ENCODE measurements around the gene RNF13.

RNF13 gene

GRCh38 chr3:149947231-149947630, 134.2 kb downstream of the RNF13 start:
- DNase-seq, result no peak
- Mint-ChIP-seq H3K4me1 (no peaks in the 10 kb centered on the region), H3K36me3 (peaks cover 25% of the 10 kb centered on the region), H3K27me3 (no peaks in the 10 kb centered on the region), H3K9me3 (peaks cover 6% of the 10 kb centered on the region), H3K4me3 (no peak overlapping the region), H3K27ac (no peak overlapping the region)
- CTCF ChIA-PET, result no interaction called here

GRCh38 chr3:149949181-149949580, 136.2 kb downstream of the RNF13 start:
- H3K27me3 Mint-ChIP-seq, result no peaks in the 10 kb centered on the region
- H3K9me3 Mint-ChIP-seq, result no peaks in the 10 kb centered on the region
- no peak for DNase-seq
- H3K4me1 Mint-ChIP-seq, result peaks cover 1% of the 10 kb centered on the region
- H3K4me3 Mint-ChIP-seq, result no peak overlapping the region
- H3K27ac Mint-ChIP-seq, result no peak overlapping the region
- H3K36me3 Mint-ChIP-seq, result peaks cover 22% of the 10 kb centered on the region
- CTCF ChIA-PET, result interaction anchor here (1.5 to 2.6 kb wide), 2 partner anchors 13 to 235 kb away, joined by 3 to 7 read pairs; no protein-coding TSS in a partner anchor

- Mint-ChIP-seq H3K27ac (no peak overlapping the region), H3K36me3 (peaks cover 6% of the 10 kb centered on the region), H3K4me1 (peaks cover 9% of the 10 kb centered on the region), H3K27me3 (no peaks in the 10 kb centered on the region), H3K9me3 (no peaks in the 10 kb centered on the region), H3K4me3 (no peak overlapping the region)
- CTCF ChIA-PET, result interaction anchor here (1.0 to 1.2 kb wide), 2 partner anchors 11 to 22 kb away, joined by 3 to 4 read pairs; no protein-coding TSS in a partner anchor
- DNase-seq, result no peak
These were observed 141.8 kb downstream of the RNF13 start for GRCh38 chr3:149954812-149955211.

GRCh38 chr3:149955449-149955848, 142.4 kb downstream of the RNF13 start:
- Mint-ChIP-seq H3K27me3 (no peaks in the 10 kb centered on the region), H3K9me3 (no peaks in the 10 kb centered on the region), H3K36me3 (peaks cover 2% of the 10 kb centered on the region), H3K4me3 (no peak overlapping the region), H3K4me1 (peaks cover 9% of the 10 kb centered on the region), H3K27ac (no peak overlapping the region)
- CTCF ChIA-PET, result interaction anchor here (1.0 to 1.2 kb wide), 2 partner anchors 10 to 22 kb away, joined by 3 to 4 read pairs; no protein-coding TSS in a partner anchor
- no peak for DNase-seq

GRCh38 chr3:149957361-149958125, 144.5 kb downstream of the RNF13 start:
- Mint-ChIP-seq H3K36me3 (no peaks in the 10 kb centered on the region), H3K9me3 (no peaks in the 10 kb centered on the region), H3K27ac (no peak overlapping the region), H3K27me3 (no peaks in the 10 kb centered on the region), H3K4me1 (peaks cover 9% of the 10 kb centered on the region), H3K4me3 (no peak overlapping the region)
- CTCF ChIA-PET, result interaction anchor here (0.8 to 1.3 kb wide), 3 partner anchors 10 to 263 kb away, joined by 3 to 4 read pairs (median 3); no protein-coding TSS in a partner anchor
- DNase-seq, result no peak

- no peaks in the 10 kb centered on the region for H3K9me3 Mint-ChIP-seq
- peaks cover 9% of the 10 kb centered on the region for H3K4me1 Mint-ChIP-seq
- CTCF ChIA-PET, result interaction anchor here (0.8 to 1.3 kb wide), 3 partner anchors 9 to 262 kb away, joined by 3 to 4 read pairs (median 3); no protein-coding TSS in a partner anchor
- DNase-seq, result no peak
- H3K36me3 Mint-ChIP-seq, result no peaks in the 10 kb centered on the region
- no peaks in the 10 kb centered on the region for H3K27me3 Mint-ChIP-seq
- no peak overlapping the region for H3K27ac Mint-ChIP-seq
- no peak overlapping the region for H3K4me3 Mint-ChIP-seq
These were observed 145.3 kb downstream of the RNF13 start for GRCh38 chr3:149958171-149958796.

GRCh38 chr3:149959443-149959842, 146.4 kb downstream of the RNF13 start:
- Mint-ChIP-seq H3K4me1 (peaks cover 5% of the 10 kb centered on the region), H3K27ac (no peak overlapping the region), H3K4me3 (no peak overlapping the region), H3K27me3 (no peaks in the 10 kb centered on the region), H3K36me3 (no peaks in the 10 kb centered on the region), H3K9me3 (no peaks in the 10 kb centered on the region)
- no peak for DNase-seq
- CTCF ChIA-PET, result no interaction called here

GRCh38 chr3:149963485-149963884, 150.5 kb downstream of the RNF13 start:
- no peaks in the 10 kb centered on the region for H3K9me3 Mint-ChIP-seq
- no peak overlapping the region for H3K27ac Mint-ChIP-seq
- H3K27me3 Mint-ChIP-seq, result no peaks in the 10 kb centered on the region
- DNase-seq, result no peak
- CTCF ChIA-PET, result no interaction called here
- no peaks in the 10 kb centered on the region for H3K36me3 Mint-ChIP-seq
- no peaks in the 10 kb centered on the region for H3K4me1 Mint-ChIP-seq
- H3K4me3 Mint-ChIP-seq, result no peak overlapping the region

- Mint-ChIP-seq H3K36me3 (no peaks in the 10 kb centered on the region), H3K4me1 (no peaks in the 10 kb centered on the region), H3K27ac (no peak overlapping the region), H3K4me3 (no peak overlapping the region), H3K27me3 (peaks cover 5% of the 10 kb centered on the region), H3K9me3 (no peaks in the 10 kb centered on the region)
- CTCF ChIA-PET, result no interaction called here
- no peak for DNase-seq
These were observed 151.3 kb downstream of the RNF13 start for GRCh38 chr3:149964291-149964690.

GRCh38 chr3:149965278-149965677, 152.3 kb downstream of the RNF13 start:
- no peak overlapping the region for H3K4me3 Mint-ChIP-seq
- no peak for DNase-seq
- H3K27ac Mint-ChIP-seq, result no peak overlapping the region
- no peaks in the 10 kb centered on the region for H3K36me3 Mint-ChIP-seq
- H3K4me1 Mint-ChIP-seq, result peaks cover 5% of the 10 kb centered on the region
- H3K27me3 Mint-ChIP-seq, result peaks cover 11% of the 10 kb centered on the region
- CTCF ChIA-PET, result interaction anchor here (0.8 to 1.0 kb wide), 2 partner anchors 10 to 219 kb away, joined by 4 read pairs; no protein-coding TSS in a partner anchor
- H3K9me3 Mint-ChIP-seq, result no peaks in the 10 kb centered on the region

- CTCF ChIA-PET, result interaction anchor here (0.7 to 2.0 kb wide), 10 partner anchors 10 to 1193 kb away, joined by 3 to 18 read pairs (median 4); no protein-coding TSS in a partner anchor
- H3K4me1 Mint-ChIP-seq, result peaks cover 14% of the 10 kb centered on the region
- H3K27ac Mint-ChIP-seq, result no peak overlapping the region
- H3K27me3 Mint-ChIP-seq, result peaks cover 27% of the 10 kb centered on the region
- no peak overlapping the region for H3K4me3 Mint-ChIP-seq
- DNase-seq, result no peak
- H3K9me3 Mint-ChIP-seq, result no peaks in the 10 kb centered on the region
- H3K36me3 Mint-ChIP-seq, result no peaks in the 10 kb centered on the region
These were observed 154.2 kb downstream of the RNF13 start for GRCh38 chr3:149967086-149967685.

GRCh38 chr3:149968216-149968615, 155.2 kb downstream of the RNF13 start:
- CTCF ChIA-PET, result interaction anchor here (1.2 to 1.5 kb wide), 4 partner anchors 10 to 255 kb away, joined by 3 to 5 read pairs (median 4); no protein-coding TSS in a partner anchor

GRCh38 chr3:149969110-149969939, 156.3 kb downstream of the RNF13 start:
- no peaks in the 10 kb centered on the region for H3K9me3 Mint-ChIP-seq
- no peaks in the 10 kb centered on the region for H3K36me3 Mint-ChIP-seq
- no peak for DNase-seq
- peaks cover 35% of the 10 kb centered on the region for H3K27me3 Mint-ChIP-seq
- peaks cover 14% of the 10 kb centered on the region for H3K4me1 Mint-ChIP-seq
- H3K4me3 Mint-ChIP-seq, result peak overlapping the region; percentile 74
- H3K27ac Mint-ChIP-seq, result no peak overlapping the region
- CTCF ChIA-PET, result interaction anchor here (1.0 to 1.5 kb wide), 5 partner anchors 11 to 251 kb away, joined by 3 to 4 read pairs (median 3); no protein-coding TSS in a partner anchor

More at GRCh38 chr3:149968216-149968615, 155.2 kb downstream of the RNF13 start:
- Mint-ChIP-seq H3K4me3 (no peak overlapping the region), H3K4me1 (peaks cover 14% of the 10 kb centered on the region), H3K36me3 (no peaks in the 10 kb centered on the region), H3K9me3 (no peaks in the 10 kb centered on the region), H3K27ac (no peak overlapping the region), H3K27me3 (peaks cover 29% of the 10 kb centered on the region)
- DNase-seq, result no peak
